ENCODE results near the gene MSANTD2. TPM values are rescaled to one million over a fixed set of nuclear protein-coding genes. Genes with fewer than 3 reads are reported as not detected.

Gene MSANTD2
- total and polyA plus RNA-seq, 9 of the 15 experiments (the other 6 are each of a cell fraction or from before 2014, with no cell fraction given), result 1.3 to 9.9 (median 5.3) TPM

- TF ChIP-seq ZBTB40 (IDR thresholded peaks at IDR 0.05), result peak; percentile 37; the same call in 1 of the 2 replicates
- no peak for TF ChIP-seq ZBTB40 (CRISPR knock-in tag; IDR thresholded peaks at IDR 0.05)
- TF ChIP-seq PHF8 (IDR thresholded peaks at IDR 0.05; ENCODE audit: borderline replicate concordance, low read length), result no peak
- TF ChIP-seq USF2 (CRISPR knock-in tag; IDR thresholded peaks at IDR 0.05), result peak; percentile 17; the same call in 1 of the 2 replicates
- 0 out of 2 replicates have a peak, but pooled peaks have one; percentile 54 for TF ChIP-seq TOE1 (IDR thresholded peaks at IDR 0.05; ENCODE audit: borderline replicate concordance)
- no peak for TF ChIP-seq TOE1 (CRISPR knock-in tag; IDR thresholded peaks at IDR 0.05; ENCODE audit: borderline replicate concordance, low read depth)
- peak; percentile 73 for TF ChIP-seq RAD51 (IDR thresholded peaks at IDR 0.05; ENCODE audit: borderline replicate concordance, low read depth)
Measured at GRCh38 chr11:124811399-124812125, 11.4 kb upstream of the MSANTD2 start (continued).
